Fibroblast of skin of abdomen (primary cell): ENCODE data around the gene NKRF.

Experiments used
- DNase-seq: peaks from one replicate; pipeline ENCODE4 v3.0.0-alpha.2; 2013

Gene NKRF

DNA sequence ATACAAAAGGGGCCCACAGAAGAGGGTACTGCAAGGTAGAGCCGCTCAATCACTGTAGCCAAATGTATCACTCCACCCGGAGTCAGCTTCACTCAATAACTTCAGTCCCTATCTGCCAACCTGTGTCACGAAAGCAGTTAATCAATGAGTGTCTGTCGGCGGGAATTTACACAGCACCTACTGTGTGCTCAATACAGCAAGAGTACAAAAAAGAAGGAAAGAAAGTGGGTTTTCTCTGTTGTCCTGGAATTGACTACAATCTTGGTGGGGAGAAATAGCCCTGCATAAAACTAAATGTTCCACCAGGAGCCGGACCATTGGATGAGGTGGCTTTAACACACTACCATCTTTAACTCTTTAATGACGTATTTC, 780 bp upstream of the NKRF start:
- no peak for DNase-seq

DNA sequence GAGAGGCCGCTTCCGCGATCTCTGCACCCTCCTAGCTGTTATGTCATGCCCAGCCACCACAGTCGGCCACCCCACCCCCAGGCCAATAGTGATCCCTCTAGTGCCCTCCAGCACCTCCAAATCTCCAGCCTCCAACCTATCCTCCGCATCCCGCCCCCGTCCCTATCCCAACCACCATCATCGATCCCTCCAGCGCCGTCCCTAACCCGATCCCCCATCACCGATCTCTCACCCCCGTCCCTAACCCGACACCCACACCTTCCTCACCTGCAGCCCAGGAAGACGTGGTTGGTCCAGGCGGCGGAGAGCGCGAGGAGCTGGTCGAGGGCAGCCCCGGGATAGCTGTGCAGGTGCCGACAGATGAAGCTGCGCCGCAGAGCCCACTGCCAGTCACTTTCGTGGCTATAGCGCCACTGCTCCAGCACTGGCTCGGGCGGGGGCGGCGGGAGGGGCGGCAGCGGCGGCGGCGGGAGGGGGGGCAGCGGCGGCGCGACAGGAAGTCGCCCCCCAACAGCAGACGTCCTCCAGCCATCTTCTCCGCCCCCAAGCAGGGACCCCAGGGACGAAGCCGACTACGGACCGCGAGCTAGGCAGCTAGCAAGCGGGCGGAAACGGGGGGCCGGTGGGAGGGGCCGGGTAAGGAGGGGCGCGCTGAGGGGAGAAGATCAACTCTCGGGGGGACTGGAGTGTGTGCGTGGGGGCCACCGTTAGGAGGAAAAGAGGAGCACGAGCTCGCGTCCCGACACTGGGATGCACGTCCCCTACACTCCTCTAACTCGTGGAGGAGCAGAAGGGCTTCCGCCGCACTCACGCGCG, 552 bp downstream of the NKRF start:
- no peak for DNase-seq

DNA sequence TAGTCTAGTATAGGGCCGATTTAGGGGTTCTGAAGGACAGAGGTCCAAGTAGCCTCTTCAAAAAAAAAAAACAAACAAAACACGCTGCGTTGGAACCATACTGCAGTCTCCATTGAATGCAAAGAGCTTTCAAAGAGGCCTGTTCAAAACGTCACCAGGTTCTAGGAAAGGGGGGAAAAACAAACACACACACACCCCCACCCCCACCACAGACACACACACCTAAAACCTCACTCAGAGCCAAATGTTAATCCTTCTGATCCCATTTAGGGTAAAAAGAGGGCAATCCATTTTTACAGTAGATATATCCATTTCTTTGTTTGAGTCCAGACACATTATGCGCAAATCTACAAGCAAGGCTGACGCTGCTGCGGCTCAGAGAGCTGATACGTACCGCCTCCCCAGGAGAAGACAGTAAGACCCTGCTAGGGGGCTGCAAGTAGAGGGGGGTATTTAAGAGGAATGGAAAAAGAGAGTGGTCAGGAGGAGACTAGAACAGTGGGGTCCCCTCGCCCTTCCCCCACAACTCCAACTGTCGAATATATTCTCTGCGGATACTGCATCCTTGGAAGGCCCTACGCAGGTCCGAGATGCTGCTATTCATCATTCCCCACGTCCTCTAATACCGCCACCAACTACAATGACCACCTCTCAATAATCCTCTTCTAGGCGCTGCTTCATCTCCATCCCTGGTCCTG, 1.3 kb downstream of the NKRF start:
- no peak for DNase-seq

DNA sequence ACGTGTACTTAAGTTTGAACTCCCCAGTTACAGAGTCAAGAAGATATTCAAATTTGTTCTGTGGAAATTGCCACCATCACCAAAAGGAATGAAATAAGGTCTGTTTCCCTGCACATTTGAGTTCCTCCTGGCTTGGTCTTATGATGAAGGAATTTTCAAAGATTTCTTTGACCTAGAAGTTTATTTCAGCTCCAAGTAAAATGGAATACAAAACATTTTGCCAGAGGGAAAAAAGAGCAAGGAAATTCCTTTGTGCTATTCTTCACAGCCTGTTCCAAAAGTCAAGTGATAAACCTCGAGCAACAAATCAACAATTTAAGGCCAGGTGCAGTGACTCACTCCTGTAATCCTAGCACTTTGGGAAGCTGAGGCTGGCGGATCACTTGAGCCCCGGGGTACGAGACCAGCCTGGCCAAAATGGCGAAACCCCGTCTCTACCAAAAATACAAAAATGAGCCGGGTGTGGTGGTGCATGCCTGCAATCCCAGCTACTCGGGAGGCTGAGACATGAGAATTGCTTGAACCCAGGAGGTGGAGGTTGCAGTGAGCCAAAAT, 3.4 kb downstream of the NKRF start:
- no peak for DNase-seq

DNA sequence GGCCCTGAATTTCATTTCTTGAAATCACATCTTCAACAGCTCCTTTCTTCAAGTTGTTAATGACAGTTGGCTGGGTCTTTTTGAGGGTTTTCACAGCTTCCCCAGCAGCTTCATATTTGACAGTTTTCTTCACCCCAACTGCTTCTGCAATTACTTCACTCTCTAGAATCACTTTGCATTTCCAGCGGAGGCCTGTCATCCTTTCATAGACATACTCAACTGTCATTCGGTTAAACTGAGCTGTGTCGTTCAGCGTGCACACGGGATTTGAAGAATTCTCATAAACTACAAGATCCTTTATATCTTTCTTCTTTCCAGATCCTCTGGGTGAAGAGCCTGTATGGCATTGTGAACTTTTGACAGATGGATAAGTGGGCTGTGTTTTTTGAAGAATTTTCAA, 16.4 kb downstream of the NKRF start:
- no peak for DNase-seq

DNA sequence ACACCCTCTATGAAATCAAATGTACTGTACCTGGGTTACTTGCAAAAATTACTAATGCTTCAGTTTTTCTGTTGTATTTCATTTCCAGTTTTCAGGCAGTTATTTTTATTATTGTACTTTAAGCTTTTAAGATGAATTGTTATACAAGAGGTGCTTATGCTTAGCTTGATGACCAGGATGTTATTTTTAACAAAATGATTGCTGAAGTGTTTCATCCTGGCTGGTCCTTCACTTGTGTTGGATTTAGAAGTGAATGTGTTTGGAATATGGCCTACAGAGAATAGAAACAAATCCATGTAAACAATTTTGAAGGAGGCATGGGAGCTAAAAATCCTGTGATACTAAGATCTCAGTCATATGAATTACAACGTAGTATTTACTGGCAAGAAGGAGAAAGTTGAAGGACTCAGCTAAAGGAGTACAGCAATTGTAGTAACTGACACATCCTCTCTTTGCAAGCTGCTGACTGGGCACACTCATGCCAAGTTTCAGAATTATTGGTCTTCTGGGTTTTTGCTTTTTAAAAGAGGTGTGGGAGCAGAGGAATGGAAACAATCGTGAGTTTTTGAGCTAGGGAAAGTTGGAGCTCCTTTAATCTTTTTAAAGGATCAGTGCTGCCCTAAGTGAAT, 22.7 kb downstream of the NKRF start:
- DNase-seq, result no peak

DNA sequence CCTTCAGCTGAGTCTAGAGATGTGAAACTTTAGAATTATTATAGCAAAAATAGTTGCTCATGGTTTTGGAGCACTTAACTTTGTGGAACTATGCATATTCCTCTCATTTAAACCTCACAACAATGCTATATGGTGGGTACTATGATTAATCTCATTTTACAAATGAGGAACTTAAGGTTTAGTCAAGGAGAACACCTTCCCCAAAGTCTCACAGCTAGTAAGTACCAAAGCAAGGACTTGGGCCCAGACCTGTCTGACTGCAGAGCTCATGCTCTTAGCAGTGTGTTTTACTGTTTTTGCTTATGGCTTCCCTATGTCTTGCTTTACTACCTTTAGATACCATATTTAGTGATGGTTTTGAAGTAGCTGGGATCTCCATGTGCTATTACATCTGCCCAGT, 26.8 kb downstream of the NKRF start:
- no peak for DNase-seq

DNA sequence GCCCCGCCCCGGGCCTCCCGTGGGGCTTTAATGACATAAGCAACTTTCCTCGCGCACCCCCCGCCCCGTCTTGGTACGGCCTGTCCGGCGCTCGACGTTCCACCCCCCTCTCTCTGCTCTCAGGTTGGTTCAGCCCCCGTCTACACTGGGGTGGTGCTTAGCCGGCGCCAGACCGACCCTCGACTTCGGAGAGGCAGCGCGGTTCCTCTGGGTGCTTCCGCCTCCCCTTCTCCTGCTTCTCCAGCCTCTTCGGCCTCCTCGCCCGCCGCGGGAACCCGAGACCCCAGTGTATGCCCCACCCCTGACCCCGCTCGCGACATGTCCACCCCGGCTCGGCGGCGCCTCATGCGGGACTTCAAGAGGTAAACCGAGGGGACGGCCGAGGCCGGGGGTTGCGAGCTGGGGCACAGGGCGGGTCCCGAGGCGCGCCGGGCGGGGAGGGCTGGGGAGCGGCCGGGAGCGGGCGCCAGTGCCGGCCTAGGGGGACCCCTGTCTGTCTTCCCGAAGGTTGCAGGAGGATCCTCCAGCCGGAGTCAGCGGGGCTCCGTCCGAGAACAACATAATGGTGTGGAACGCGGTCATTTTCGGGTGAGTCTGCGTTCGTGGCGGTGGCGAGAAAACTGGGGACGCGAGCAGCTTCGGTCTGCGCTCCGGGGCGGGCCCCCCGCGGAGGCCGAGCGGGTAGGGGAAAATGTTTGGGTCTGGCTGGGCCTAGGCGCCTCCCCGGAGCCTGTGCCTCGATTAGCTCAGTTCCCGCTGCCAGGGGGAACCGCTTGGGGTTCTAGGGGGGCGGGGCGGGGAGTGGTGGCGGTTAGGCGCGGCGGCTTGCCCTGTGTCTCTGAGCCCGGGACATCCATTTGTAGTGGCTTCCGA, 31.6 kb downstream of the NKRF start, which contains the start of gene UBE2A:
Gene UBE2A, plus strand, starts transcription at position 170 of the 873 bp plus-strand sequence. Its CDS starts 149 bp downstream, at position 319.
- DNase-seq, result peak; percentile 92

DNA sequence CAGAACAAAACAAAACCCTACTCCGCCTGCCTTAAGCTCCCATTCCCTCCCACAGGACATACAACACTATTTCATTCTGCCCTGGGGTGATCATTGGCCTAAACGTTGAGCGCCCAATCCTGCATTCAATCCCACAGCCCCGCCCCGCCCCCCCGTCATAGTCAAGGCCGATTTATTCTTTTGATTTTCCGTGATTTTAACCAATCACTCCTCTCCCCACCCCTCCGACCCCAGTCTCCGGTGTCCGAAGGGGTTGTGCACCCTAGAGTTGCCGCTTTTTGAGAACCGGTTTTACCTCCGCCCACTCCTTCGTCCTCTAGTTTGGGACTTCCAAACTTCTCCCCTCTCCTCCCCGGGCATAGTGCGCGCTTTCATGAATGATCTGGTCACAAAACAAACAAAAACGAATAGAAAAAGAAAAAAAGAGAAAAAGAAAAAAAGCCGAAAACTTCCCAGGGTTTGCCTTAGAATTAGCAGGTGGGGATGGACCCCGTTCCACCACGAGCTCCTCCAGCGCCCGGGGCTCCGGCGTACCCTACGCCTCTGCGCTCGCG, 32.3 kb downstream of the NKRF start:
- DNase-seq, result peak; percentile 5

DNA sequence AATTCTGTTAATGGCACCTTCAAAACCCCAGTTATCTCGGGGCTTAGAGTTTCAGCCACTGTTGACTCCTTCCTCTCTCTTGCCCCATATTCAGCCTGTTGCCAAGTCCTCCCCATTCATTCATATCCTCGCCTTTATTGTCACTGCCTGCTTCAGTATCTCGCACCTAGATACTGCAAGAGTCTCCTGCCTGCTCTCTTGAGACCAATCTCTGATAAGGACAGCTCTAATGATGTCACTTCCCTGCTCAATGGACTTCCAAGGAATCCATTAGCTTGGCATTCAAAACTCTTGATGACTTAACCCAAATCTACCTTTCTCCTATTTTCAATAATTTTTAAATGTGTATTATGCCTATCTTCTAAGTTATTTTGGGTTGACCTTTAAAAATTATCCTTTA, 33.0 kb downstream of the NKRF start:
- DNase-seq, result no peak

DNA sequence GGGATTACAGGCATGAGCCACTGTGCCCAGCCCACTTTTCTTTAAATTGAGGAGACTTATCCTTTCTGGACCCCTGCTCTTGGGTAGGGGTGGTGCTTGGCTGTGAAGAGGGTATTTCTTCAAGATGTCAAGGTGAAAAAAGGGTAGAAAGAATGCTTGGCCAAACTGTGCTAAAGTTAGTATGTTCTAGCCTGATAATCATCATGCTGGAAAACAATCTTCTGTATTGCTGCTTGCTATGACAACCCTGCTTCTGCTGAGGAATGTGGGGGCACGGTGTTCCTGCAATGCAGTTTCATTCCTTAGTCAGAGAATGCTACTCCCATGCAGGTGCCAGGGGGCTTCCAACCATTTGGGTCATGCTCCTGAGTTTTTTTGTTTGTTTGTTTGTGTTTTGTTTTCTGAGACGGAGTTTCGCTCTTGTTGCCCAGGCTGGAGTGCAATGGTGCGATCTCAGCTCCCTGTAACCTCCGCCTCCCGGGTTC, 35.8 kb downstream of the NKRF start:
- DNase-seq, result no peak

DNA sequence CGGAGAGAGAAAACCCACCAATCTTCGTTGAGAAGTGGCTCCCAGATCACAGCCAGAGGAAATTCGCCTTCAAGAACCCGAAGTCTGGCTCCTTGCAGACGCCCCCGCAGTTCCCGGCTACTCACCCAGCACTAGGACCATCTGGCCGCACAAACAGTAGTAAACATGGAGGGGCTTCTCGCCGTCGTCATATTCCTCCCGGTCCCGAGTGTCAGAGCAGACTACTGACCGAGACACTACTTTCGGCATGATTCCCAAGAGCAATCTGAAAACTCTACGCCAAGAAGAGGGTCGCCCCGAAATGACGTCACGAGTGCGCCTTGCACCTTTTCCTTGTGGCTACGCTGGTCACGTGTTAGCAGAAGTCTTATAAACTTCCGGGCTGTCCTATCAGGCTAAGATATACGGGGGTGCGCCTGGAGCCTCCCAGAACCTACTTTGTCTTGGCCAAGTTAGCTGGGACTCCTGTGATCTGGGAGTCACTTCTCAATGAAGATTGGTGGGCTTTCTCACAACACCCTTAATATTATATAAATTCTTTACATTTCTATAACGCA, 41.0 kb downstream of the NKRF start, which contains the start of gene STEEP1:
Gene STEEP1, minus strand, starts transcription at position 303 of the 557 bp plus-strand sequence. Its CDS starts 54 bp downstream, at position 249.
- DNase-seq, result peak; percentile 94

DNA sequence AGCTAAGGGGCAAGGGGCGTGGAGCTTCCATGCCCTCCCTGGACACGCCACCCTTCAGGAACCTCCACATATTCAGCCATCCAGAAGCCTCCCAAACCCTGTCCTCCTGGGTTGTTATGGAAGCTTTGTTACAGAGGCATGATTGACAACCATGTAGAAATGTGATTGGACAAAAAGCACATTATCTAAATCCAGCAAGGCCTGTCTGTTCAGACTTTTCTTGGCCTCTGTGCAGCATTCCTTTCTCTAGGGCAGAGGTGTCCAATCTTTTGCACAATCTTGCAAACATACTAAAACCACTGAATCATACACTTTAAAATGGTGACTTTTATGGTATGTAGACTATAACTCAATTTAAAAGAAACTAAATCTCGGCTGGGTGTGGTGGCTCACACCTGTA, 53.7 kb downstream of the NKRF start:
- DNase-seq, result peak; percentile 44

DNA sequence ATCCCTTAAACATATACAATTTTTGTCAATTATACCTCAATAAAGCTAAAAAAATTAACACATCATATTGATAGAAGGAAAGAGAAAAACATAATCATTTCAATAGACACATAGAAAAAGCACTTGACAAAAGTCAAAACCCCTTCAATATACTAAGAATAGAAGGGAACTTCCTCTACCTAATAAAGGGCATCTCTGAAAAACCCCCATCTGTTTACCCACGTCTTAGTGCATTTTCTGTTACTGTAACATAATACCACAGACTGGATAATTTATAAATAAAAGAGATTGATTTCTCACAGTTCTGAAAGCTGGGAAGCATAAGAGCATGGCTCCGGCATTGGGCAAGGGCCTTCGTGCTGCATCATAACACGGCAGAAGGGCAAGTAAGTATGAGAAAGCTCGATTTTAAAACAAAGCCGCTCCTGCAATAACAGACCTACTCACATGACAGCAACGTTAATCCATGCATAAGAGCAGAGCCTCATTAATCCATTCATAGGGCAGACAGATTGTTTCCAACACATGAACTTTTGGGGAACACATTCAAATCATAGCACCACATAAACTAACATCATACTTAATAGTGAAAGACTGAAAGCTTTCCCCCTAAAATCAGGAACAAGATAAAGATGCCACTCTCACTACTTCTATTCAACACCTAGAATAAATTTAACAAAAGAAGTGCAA, 56.8 kb downstream of the NKRF start:
- DNase-seq, result no peak

DNA sequence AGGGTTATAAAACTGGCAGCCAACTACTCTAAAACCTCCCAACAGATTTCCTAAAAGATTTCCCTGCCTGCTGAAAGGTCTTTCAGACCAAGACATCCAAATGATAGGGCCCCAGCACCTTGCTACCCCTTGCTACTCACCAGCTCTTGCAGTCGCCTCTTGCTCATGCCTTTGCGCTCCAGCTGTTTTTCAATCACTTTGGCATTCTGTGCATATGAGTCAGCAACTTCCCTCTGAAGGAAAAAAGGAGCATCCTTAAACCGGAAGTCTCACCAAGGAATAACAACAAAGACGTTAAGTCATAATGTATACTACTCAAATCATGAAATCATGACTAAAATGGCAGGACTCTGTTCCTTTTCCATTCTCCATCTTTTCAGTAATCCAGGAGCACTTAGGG, 65.0 kb downstream of the NKRF start:
- DNase-seq, result peak; percentile 73

DNA sequence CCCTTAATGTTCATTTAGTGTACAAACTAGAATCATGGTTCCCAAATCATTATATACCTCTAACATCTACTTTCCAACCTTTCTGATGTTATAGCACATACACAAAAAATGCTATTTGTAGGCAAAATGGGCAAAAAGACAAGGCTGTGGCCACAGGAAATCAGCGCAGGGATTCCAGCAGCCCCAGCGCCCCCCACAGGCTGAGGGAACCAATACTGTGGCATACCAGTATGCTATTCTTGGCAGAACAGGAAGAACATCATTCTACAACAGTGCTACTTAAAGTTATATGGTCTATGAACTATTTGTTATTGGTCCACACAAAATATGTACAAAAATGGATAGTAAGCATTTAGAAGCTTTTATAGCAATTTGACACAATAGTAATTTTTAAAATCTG, 66.4 kb downstream of the NKRF start:
- no peak for DNase-seq
